Measurements from ENCODE around the gene PDE8A.

DNA sequence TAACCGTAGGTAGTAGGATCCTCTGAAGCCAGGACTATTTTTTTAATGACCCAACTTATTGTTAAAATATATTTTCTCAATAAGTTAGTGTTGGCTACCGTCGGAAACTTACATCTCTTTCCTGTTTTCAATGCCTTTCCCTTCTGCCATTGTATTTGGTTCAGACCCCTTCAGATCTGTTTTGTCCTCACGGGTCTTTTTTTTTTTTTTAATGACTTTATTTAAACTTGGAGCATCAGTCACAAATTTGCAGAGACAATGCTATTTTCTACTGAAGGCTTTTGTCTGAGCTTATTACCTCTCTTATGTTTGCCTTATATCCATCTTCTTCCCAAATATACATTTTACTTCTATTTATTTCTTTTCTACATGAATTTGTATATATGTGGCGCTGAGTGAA is 47.6 kb downstream of the PDE8A start:
- TF ChIP-seq JUND (IDR thresholded peaks at IDR 0.05): no peak
- TF ChIP-seq, protein P1, sequence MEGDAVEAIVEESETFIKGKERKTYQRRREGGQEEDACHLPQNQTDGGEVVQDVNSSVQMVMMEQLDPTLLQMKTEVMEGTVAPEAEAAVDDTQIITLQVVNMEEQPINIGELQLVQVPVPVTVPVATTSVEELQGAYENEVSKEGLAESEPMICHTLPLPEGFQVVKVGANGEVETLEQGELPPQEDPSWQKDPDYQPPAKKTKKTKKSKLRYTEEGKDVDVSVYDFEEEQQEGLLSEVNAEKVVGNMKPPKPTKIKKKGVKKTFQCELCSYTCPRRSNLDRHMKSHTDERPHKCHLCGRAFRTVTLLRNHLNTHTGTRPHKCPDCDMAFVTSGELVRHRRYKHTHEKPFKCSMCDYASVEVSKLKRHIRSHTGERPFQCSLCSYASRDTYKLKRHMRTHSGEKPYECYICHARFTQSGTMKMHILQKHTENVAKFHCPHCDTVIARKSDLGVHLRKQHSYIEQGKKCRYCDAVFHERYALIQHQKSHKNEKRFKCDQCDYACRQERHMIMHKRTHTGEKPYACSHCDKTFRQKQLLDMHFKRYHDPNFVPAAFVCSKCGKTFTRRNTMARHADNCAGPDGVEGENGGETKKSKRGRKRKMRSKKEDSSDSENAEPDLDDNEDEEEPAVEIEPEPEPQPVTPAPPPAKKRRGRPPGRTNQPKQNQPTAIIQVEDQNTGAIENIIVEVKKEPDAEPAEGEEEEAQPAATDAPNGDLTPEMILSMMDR (IDR thresholded peaks at IDR 0.05; ENCODE audit: low read depth, low read length, missing input control): no peak
- no peak for TF ChIP-seq TAF1 (conservative IDR thresholded peaks at IDR 0.05)
- TF ChIP-seq FOXA2 (IDR thresholded peaks at IDR 0.05): no peak
- TF ChIP-seq RXRA (IDR thresholded peaks at IDR 0.05): no peak
- no peak for TF ChIP-seq EGR1 (IDR thresholded peaks at IDR 0.05; ENCODE audit: low read depth in 2 of 2)
- TF ChIP-seq YY1 (IDR thresholded peaks at IDR 0.05): no peak
